Measurements from ENCODE around the gene PI4KB.

DNA sequence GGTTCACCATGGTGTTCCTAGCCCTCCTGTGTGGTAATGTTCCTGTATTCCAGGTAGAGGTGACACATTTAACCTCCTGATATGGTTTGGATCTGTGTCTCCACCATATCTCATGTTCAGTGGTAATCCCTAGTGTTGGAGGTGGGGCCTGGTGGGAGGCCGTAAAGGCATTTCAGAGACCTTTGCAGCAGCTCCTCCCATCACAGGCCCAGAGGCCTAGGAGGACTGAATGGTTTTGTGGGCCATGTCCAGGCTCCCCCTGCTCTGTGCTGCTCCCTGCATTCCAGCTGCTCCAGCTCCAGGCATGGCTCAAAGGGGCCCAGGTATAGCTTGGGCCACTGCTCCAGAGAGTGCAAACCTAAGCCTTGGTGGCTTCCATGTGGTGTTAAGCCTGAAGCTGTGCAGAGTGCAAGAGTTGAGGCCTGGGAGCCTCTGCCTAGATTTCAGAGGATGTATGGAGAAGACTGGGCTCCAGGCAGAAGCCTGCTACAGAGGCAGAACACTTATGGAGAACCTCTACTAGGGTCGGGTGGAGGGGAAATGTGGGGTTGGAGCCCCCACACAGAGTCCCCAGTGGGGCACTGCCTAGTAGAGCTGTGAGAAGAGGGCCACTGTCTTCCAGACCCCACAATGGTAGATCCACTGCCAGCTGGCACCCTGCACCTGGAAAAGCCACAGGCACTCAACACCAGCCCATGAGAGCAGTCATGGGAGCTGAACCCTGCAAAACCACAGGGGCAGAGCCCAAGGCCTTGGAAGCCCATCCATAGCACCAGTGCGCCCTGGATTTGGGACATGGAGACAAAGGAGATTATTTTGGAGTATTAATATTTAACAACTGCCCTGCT is 35.3 kb upstream of the PI4KB start:
- TF ChIP-seq, protein P1, sequence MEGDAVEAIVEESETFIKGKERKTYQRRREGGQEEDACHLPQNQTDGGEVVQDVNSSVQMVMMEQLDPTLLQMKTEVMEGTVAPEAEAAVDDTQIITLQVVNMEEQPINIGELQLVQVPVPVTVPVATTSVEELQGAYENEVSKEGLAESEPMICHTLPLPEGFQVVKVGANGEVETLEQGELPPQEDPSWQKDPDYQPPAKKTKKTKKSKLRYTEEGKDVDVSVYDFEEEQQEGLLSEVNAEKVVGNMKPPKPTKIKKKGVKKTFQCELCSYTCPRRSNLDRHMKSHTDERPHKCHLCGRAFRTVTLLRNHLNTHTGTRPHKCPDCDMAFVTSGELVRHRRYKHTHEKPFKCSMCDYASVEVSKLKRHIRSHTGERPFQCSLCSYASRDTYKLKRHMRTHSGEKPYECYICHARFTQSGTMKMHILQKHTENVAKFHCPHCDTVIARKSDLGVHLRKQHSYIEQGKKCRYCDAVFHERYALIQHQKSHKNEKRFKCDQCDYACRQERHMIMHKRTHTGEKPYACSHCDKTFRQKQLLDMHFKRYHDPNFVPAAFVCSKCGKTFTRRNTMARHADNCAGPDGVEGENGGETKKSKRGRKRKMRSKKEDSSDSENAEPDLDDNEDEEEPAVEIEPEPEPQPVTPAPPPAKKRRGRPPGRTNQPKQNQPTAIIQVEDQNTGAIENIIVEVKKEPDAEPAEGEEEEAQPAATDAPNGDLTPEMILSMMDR (IDR thresholded peaks at IDR 0.05; ENCODE audit: insufficient read depth, low read length, poor library complexity, severe bottlenecking), result no peak
- no peak for TF ChIP-seq EZH2phosphoT487 (conservative IDR thresholded peaks at IDR 0.05; ENCODE audit: low read length)

All from SU-DHL-6 (cell line).